Astrocyte of the spinal cord (primary cell): Measurements from ENCODE around the gene SMLR1.
A peak's percentile ranks its signal among the peaks of the same experiment; 100 is the strongest.

Source experiments
- DNase-seq: peaks from one replicate; pipeline ENCODE4 v3.0.0; 2011; ENCODE audit warnings: low read depth, low spot score
- H3K4me3 ChIP-seq: 2 replicates; pipeline ENCODE4 v1.5.1; 2011; ENCODE audit warnings: low read depth, mild to moderate bottlenecking, low read length, moderate library complexity
- CTCF ChIP-seq: IDR thresholded peaks from 2 replicates; pipeline ENCODE4 v1.5.1; 2012; ENCODE audit warnings: low read depth, mild to moderate bottlenecking, low read length, inconsistent platforms
- in situ Hi-C: cut with HindIII; loops from 2 replicates; pipeline ENCODE4 v1.10.0; 2017; ENCODE audit warnings: low sequenced_read_pairs

The SMLR1 gene

GRCh38 chr6:130810307-130811030 is 16.7 kb upstream of the SMLR1 start:
- peak; percentile 3 for DNase-seq
- H3K4me3 ChIP-seq: no peak overlapping the region
- in situ Hi-C loops: no loop called here
- no peak for TF ChIP-seq CTCF

GRCh38 chr6:130811932-130812331 is 15.3 kb upstream of the SMLR1 start:
- TF ChIP-seq CTCF: no peak
- in situ Hi-C loops: no loop called here
- no peak overlapping the region for H3K4me3 ChIP-seq
- DNase-seq: peak; percentile 5

GRCh38 chr6:130814506-130814905 is 12.7 kb upstream of the SMLR1 start:
- TF ChIP-seq CTCF: no peak
- H3K4me3 ChIP-seq: no peak overlapping the region
- in situ Hi-C loops: no loop called here
- DNase-seq: no peak

GRCh38 chr6:130815200-130816071 is 11.8 kb upstream of the SMLR1 start:
- in situ Hi-C loops: no loop called here
- TF ChIP-seq CTCF: no peak
- DNase-seq: no peak
- no peak overlapping the region for H3K4me3 ChIP-seq

GRCh38 chr6:130822736-130823135 is 4.5 kb upstream of the SMLR1 start:
- H3K4me3 ChIP-seq: no peak overlapping the region
- in situ Hi-C loops: no loop called here
- no peak for DNase-seq
- no peak for TF ChIP-seq CTCF

GRCh38 chr6:130824978-130825694 is 2.1 kb upstream of the SMLR1 start:
- in situ Hi-C loops: no loop called here
- no peak for TF ChIP-seq CTCF
- no peak for DNase-seq
- no peak overlapping the region for H3K4me3 ChIP-seq
